ENCODE data around the gene SHPK.

The SHPK gene

DNA sequence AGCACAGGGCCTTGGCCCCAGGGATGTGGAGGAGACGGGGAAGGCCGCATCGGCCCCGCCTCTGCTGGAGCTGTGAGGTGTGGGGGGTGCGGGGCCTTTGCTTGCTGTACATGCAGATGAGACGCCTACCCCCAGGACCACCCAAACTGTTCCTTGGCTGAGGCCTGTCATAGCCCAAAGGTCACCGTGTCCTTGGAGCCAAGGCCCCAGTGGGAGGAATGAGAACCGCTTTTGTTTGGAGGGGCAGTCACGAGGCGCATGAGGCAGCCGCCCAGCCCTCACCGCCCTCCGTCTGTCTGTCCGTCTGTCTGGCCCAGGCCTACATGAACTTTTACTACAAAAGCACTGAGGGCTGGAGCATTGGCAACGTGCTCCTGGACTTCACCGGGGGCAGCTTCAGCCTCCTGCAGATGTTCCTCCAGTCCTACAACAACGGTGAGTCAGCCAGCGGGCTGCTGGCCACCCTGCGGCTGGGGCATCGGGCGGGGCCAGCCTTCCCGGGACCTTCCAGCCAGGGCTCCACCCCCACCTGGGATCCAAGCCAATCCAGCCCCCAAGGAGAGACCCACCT is 23.6 kb upstream of the SHPK start:
- no peak for DNase-seq (ENCODE audit: low spot score)

DNA sequence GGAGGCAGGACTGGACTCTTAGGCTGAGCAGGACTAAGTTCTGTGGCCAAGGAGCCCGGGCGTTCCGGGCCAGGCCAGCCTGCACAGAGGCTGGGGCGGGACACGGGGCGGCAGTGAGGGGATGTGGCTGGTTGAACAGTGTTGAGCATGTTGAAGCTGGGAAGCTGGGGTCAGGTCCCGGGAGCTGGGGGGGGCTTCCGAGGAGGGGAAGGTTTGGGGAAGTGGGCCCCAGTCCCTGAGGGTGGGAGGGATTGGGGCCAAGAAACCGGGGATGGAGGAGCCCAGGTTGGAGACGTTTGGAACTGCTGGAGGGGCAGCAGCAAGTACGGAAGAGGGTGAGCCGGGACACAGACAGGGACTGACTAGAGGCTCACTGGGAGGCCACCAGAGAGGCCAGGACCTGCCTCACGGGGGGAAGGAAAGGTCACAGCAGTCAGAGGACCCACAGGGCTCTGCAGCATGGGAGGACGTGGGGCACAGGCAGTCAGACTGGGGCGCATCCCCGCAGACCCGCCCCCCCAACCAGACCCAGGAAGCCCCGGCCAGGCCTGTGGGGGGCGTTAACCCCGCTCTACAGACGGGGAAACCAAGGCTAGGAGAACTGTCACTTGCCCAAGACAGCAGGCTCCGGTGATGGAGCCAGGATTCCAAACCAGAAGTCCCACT is 22.9 kb upstream of the SHPK start:
- no peak for DNase-seq (ENCODE audit: low spot score)

DNA sequence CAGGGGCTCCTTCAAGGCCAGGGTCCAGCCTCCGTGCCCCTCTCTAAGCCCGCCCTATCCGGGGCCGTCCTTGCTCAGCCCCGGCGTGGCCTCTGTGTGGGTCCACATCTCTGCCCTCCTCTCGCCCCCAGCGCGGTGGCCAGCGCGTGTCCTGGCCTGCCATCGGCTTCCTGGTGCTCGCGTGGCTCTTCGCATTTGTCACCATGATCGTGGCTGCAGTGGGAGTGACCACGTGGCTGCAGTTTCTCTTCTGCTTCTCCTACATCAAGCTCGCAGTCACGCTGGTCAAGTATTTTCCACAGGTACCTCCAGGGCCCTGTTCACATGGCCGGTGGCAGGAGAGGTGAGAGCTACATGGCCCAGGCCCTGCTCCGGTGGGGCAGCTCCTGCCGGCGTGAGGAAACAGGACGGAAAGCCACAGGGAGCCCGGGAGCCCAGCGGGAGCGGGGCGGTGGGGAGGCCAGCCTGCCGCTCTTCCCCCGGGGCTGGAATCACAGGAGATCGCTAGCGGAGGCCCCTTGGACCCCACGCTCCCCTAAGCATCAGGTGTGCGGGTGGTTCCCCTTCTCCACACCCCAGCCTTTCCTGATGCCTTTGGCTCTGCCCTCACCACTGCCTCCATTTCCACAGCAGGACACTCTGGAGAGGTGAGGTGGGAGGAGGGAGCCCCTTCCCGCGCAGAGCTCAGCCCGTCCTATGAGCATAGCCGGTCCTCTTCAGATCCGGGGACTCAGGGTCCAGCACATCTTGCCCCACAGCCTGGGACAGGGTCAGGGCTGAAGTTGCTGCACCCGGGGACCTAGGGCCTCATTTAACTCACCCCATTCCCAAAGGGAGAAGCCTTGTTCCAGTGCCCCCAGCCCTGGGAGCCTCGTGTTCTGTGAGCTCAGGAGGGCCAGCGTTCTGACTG is 22.1 kb upstream of the SHPK start:
- no peak for DNase-seq (ENCODE audit: low spot score)

- DNase-seq (ENCODE audit: low spot score): no peak
Observed at GRCh38 chr17:3657588-3657869, 21.5 kb upstream of the SHPK start.

- no peak for DNase-seq (ENCODE audit: low spot score)
Observed at GRCh38 chr17:3656755-3657587, 20.9 kb upstream of the SHPK start.

GRCh38 chr17:3656353-3656752 is 20.3 kb upstream of the SHPK start:
- DNase-seq (ENCODE audit: low spot score): no peak

DNA sequence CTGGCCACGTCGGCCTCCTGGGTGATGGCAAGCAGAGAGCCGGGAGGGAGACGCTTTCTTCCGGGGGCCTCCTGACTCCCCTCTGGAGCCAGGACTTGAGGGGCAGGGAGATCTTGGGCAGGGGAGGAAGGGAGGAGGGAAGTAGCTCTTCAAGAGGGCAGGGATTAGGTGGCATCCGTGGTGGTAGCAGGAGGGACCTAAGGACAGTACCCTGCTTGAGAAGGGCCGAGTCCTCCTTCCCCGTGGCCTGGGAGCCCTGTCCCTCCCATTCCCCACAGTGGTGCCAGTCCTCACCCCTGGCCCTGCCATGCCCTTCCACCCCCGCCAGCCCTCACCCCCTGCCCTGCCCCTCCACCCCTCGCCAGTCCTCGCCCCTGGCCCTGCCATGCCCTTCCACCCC is 19.7 kb upstream of the SHPK start:
- DNase-seq (ENCODE audit: low spot score): no peak

DNA sequence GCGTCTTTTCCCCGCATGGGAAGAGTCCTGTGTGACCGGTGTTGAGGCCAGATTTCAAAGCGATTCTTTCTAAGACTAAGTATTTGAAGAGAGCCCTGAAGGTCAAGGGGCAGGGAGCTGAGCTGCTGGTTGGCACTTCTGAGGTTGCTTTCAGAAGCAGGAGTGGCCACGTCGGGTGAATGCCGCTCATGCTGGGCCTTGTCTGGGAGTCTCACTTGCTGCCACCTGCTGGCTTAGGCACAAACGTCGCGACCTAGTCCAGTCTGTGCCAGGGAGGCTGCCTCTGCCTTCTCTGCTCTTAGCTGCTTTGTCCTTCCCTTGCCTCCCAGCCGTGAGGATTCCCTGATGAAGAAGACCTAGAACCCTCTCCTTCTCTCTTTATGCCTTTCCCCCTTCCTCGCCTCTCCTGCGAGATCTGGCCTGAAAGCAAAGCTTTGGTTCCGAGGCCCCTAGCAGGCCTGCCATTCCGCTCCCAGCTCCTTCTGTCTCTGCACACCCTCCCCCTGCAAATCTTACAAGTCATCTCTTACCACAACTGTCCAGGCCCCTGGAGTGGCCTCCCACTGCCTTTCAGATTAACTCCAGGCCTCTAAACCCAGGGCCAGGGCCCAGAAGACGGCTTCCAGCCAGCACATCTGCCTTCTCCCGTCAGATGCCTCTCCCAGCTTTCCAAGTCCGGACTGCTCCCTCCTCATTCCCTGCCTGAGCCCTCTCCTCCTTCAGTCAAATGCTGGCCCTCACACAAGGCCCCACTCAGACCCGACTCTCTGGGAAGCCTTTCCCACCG is 11.9 kb upstream of the SHPK start:
- peak; percentile 57 for DNase-seq (ENCODE audit: low spot score)

DNA sequence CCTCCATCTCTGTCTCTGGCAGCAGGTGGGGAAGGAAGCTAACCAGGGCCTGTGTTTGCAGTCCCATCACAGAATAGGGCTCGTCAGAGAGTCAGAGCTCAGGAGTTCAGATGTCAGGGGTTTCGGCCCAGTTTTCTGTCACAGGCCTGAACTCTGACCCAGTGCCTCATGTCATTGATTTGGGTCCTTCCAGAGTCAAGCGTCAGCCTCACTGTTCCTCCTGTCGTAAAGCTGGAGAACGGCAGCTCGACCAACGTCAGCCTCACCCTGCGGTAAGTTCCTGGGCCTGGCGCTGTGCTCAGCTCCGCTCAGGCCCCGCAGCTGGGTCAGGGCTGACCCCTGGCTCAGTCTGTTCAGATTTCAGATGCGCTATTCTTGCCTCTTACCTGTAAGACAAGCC is 11.2 kb upstream of the SHPK start:
- no peak for DNase-seq (ENCODE audit: low spot score)

DNA sequence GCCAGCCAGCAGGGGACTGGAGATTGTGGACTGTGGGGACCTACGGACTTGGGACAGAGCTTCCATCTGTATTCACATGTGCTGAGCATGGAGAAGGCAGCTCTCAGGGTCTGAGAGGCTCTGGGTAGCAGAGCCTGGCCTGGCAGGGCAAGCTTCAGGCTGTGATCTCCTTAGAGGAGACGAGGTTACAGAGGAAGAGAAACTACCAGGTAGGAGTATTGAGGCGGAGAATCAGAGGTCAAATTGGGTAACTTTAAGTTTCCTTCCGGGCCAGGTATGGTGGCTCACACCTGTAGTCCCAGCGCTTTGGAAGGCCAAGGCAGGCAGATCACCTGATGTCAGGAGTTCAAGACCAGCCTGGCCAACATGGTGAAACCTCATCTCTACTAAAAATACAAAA is 9.3 kb upstream of the SHPK start:
- DNase-seq (ENCODE audit: low spot score): no peak

- no peak for DNase-seq (ENCODE audit: low spot score)
Observed at GRCh38 chr17:3643889-3644349, 7.9 kb upstream of the SHPK start.

DNA sequence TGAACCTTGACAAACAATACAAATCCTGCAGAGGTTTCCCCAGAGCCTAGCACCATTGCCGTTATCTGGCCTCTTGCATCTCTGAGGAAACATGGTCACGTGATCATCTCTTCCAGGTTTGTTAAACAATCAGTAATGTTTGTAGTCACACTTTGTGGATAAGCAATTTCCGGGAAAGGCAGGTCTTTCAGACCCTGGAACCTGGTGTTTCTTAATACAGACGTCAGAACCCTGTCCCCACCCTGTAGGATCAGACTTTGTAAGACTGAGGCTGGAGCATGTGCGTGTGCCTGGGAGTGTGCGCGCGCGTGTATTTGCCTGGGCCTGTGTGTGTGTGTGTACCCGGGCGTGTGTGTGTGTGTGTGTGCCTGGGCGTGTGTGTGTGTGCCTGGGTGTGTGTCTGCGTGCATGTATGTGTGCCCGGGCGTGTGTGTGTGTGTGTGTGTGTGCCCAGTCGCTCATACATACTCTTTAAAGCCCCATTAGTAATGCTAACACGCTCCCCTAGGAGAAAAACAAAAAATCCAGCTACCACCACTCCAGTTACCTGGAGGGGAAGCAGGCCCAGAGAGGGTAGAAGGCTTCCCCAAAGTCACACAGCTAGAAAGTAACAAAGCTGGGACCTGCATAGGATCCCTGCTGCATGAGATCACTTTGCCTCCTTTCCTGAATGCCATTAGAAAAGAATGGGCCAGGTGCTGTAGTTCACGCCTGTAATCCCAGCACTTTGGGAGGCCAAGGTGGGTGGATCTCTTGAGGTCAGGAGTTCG is 5.9 kb upstream of the SHPK start:
- DNase-seq (ENCODE audit: low spot score): no peak

DNA sequence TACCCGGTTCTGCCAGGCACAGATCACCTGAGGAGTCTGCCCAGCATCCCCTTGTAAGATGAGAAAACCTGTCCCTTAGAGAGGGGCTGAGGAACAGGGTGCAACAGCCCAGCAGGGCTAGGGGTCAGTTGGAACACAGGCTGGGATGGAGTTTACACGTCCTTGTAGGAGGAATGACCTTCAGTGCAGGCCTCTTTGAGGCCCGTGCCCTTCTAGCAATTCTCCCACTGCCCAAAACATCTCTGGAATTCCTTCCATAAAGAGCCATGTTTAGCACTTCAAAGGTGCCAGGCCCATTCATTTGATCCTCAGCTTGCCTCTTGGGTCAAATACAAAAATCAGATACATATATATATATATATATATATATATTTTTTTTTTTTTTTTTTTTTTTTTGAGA is 5.0 kb upstream of the SHPK start:
- DNase-seq (ENCODE audit: low spot score): no peak

DNA sequence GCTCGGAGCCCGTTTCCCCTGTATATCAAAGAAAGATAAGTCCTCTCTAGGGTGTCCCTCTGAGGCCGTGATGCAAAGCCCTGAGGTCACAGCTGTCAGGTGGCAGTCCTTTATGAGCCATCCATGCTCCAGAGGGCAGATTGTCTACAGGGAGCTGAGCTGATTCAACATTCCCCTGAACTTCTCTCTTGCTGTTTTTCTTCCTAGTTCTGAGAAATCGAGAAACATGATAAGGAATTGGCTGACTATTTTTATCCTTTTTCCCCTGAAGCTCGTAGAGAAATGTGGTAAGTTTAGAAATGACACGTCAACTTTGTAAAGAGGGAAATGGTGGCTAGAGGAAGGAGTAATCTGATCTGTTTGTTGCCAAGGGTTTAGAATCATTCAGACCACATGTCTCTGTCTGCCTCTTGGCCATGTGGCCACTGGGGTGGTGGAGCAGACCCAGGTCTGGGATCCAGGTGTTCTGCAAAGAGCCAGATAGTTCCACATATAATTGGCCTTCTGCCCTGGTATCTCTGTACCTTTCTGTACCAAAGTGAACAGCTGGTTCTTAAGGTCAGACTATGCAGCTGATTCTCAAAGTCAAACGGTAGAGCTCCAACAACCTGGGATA is 4.0 kb upstream of the SHPK start:
- DNase-seq (ENCODE audit: low spot score): peak; percentile 45

DNA sequence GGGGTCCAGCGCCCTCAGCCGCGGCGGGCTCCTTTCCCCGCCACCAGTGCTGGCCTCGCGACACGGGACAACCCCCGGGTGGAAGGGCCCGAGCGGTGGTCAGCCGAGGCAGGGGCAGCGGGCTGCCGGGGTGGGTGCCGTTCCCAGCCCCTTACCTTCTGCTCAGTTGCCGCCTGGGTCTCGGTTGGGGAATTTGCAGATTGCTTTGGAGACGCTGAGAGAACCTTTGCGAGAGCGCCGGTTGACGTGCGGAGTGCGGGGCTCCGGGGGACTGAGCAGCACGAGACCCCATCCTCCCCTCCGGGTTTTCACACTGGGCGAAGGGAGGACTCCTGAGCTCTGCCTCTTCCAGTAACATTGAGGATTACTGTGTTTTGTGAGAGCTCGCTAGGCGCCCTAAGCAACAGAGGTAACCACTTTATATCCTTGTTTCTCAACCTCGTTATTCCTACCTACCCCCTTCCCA is 891 bp upstream of the SHPK start:
- no peak for DNase-seq (ENCODE audit: low spot score)

DNA sequence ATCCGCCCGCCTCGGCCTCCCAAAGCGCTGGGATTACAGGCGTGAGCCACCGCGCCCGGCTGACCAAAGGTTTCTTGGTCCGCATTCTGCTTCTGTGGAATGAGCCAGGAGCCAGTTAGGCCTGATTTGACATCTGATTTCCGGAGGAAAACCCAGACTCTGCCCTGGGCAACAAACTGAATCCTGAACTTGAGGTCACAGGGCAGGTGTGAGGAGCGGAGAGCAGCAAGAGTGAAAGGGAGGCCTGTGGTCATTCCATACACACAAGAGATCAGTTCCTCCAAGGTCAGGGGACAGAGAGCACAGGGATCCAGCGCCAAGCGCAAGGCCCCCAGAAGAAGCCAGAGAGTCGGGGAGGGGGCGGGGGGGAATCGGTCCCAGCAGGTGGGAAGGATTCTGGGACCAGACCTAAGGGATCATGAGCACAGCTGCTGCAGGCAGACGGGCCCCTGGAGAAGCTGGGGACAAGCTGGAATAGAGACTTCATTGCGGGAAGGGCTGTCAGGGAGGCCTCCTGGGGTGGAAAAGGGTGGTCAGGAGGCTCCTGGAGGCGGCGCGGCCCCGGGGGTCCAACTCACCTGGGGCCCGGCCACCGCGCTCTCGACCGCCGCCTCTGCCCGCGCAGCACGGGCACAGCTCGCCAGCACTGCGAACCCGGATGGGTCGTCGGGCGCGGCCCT is 436 bp downstream of the SHPK start:
- no peak for DNase-seq (ENCODE audit: low spot score)

DNA sequence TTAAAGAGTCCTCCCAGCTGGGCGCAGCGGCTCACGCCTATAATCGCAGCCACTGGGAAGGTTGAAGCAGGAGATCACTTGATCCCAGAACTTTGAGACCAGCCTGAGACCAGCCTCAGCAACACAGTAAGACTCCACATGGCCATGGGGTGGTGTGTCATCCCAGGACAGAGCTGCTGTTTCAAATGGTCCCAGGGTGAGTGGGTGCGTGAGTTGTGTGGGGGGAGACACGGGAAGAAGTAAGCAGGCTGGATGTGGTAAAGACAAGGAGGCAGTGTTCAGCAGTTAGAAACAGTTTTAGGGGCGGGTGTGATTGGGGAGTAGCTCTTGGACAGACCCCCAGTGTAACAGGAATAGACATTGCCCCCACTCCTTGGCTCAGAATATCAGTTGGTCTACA is 3.8 kb downstream of the SHPK start:
- no peak for DNase-seq (ENCODE audit: low spot score)

- no peak for DNase-seq (ENCODE audit: low spot score)
Observed at GRCh38 chr17:3630781-3631180, 5.3 kb downstream of the SHPK start.

DNA sequence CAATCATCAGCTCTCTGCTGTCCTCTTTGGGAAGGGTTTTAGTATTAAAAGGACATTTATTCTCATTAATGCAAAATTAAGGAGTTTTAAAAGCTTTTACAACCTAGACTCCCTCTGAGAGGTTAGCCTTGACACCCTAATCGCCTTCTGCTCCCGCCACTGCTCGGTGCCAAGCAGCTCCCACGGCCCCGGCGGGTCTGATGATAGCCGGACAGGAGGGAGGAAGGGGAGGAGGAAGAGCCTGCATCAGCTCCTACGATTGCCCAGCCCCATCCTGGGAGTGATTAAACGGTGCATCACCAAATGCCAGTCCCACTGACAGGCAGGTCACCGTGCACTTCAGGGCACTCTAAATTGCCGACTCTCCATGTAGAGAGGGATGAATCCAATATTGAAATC is 8.3 kb downstream of the SHPK start:
- no peak for DNase-seq (ENCODE audit: low spot score)

Measured in NAMALWA (cell line).